Measurements from ENCODE around the gene PAIP1.

DNA sequence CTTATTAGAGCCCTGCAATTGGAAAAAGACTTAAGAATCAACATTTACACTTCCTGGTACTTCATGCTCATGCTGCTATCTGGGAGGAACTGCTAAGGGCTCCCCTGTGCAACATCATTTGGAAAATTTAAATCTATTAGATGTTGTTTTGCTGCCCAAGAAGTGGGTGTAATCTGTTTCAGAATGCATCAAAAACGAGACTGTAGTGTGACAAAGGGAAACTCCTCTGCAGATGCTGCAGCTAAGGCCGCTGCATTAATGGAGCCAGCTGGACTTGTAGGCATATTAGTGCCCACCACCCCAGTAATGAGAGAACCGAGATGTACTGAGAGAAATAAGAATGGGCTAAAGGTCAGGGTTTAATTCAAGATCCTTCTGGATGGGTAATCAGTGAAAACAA lies 11.1 kb upstream of the PAIP1 start:
- TF ChIP-seq, protein P1, sequence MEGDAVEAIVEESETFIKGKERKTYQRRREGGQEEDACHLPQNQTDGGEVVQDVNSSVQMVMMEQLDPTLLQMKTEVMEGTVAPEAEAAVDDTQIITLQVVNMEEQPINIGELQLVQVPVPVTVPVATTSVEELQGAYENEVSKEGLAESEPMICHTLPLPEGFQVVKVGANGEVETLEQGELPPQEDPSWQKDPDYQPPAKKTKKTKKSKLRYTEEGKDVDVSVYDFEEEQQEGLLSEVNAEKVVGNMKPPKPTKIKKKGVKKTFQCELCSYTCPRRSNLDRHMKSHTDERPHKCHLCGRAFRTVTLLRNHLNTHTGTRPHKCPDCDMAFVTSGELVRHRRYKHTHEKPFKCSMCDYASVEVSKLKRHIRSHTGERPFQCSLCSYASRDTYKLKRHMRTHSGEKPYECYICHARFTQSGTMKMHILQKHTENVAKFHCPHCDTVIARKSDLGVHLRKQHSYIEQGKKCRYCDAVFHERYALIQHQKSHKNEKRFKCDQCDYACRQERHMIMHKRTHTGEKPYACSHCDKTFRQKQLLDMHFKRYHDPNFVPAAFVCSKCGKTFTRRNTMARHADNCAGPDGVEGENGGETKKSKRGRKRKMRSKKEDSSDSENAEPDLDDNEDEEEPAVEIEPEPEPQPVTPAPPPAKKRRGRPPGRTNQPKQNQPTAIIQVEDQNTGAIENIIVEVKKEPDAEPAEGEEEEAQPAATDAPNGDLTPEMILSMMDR (IDR thresholded peaks at IDR 0.05; ENCODE audit: borderline replicate concordance, extremely low read depth, low read length, poor library complexity, severe bottlenecking), result no peak
- no peak for TF ChIP-seq EZH2 (IDR thresholded peaks at IDR 0.05; ENCODE audit: borderline replicate concordance, low read depth, low read length, severe bottlenecking)
